ENCODE measurements around the gene TICAM1.
A peak's percentile ranks its signal among the peaks of the same experiment; 100 is the strongest.
"Not testable (repeated sequence)": the region's sequence is repeated elsewhere in the genome, so short reads cannot be mapped to it uniquely, and the experiment has no call there.

TICAM1 gene

GRCh38 chr19:4803736-4804695 lies 27.5 kb downstream of the TICAM1 start:
- peak; percentile 10 for DNase-seq

GRCh38 chr19:4802711-4803110 lies 28.8 kb downstream of the TICAM1 start:
- DNase-seq = no peak

GRCh38 chr19:4801085-4801619 lies 30.4 kb downstream of the TICAM1 start:
- DNase-seq = no peak

GRCh38 chr19:4800591-4801081 lies 30.9 kb downstream of the TICAM1 start:
- DNase-seq = no peak

- no peak for DNase-seq
Observed at GRCh38 chr19:4795400-4795799, 36.1 kb downstream of the TICAM1 start.

GRCh38 chr19:4794971-4795370 lies 36.5 kb downstream of the TICAM1 start:
- DNase-seq = no peak

- not testable (repeated sequence) for DNase-seq
Observed at GRCh38 chr19:4793278-4793677, 38.2 kb downstream of the TICAM1 start.

GRCh38 chr19:4792866-4793195 lies 38.7 kb downstream of the TICAM1 start:
- DNase-seq = not testable (repeated sequence)

GRCh38 chr19:4792019-4792865 lies 39.3 kb downstream of the TICAM1 start:
- not testable (repeated sequence) for DNase-seq

GRCh38 chr19:4791183-4792018 lies 40.1 kb downstream of the TICAM1 start, which contains the start of gene FEM1A:
Gene FEM1A (plus strand): TSS chr19:4791734. CDS start chr19:4791855, 121 bp downstream.
- DNase-seq = peak; percentile 99

- not testable (repeated sequence) for DNase-seq
Observed at GRCh38 chr19:4786412-4787016, 45.0 kb downstream of the TICAM1 start.

- DNase-seq = no peak
Observed at GRCh38 chr19:4781801-4782200, 49.7 kb downstream of the TICAM1 start.

GRCh38 chr19:4780860-4781259 lies 50.7 kb downstream of the TICAM1 start:
- no peak for DNase-seq

- not testable (repeated sequence) for DNase-seq
Observed at GRCh38 chr19:4778124-4778523, 53.4 kb downstream of the TICAM1 start.

- no peak for DNase-seq
Observed at GRCh38 chr19:4776436-4777211, 54.9 kb downstream of the TICAM1 start.

- DNase-seq = no peak
Observed at GRCh38 chr19:4775627-4776152, 55.8 kb downstream of the TICAM1 start.

- DNase-seq = no peak
Observed at GRCh38 chr19:4774136-4774535, 57.4 kb downstream of the TICAM1 start.

- DNase-seq = no peak
Observed at GRCh38 chr19:4773047-4773640, 58.4 kb downstream of the TICAM1 start.

GRCh38 chr19:4772566-4772965 lies 58.9 kb downstream of the TICAM1 start:
- no peak for DNase-seq
